IPS-18c (cell line): Measurements from ENCODE around the gene PDE3A.
"Not testable (repeated sequence)": the region's sequence is repeated elsewhere in the genome, so short reads cannot be mapped to it uniquely, and the experiment has no call there.

ENCODE experiments used
- H3K4me3 ChIP-seq: 2 replicates; pipeline ENCODE4 v1.7.0; 2013; ENCODE audit warnings: low read depth, mild to moderate bottlenecking, low read length, moderate library complexity; ENCODE audit not compliant: insufficient read depth
- H3K9me3 ChIP-seq: one replicate; pipeline ENCODE4 v1.6.1; 2013; ENCODE audit warnings: mild to moderate bottlenecking, low read length, moderate library complexity; ENCODE audit not compliant: control insufficient read depth, insufficient read depth

Gene PDE3A

GRCh38 chr12:20546267-20546666 is 177.9 kb downstream of the PDE3A start:
- no peak overlapping the region for H3K4me3 ChIP-seq
- H3K9me3 ChIP-seq = no peaks in the 10 kb centered on the region

- Histone ChIP-seq H3K9me3 (peaks cover 4% of the 10 kb centered on the region), H3K4me3 (no peak overlapping the region)
Measured at GRCh38 chr12:20547816-20548575, 179.7 kb downstream of the PDE3A start.

GRCh38 chr12:20548611-20549010 is 180.3 kb downstream of the PDE3A start:
- Histone ChIP-seq H3K9me3 (peaks cover 4% of the 10 kb centered on the region), H3K4me3 (no peak overlapping the region)

- no peak overlapping the region for H3K4me3 ChIP-seq
- peaks cover 4% of the 10 kb centered on the region for H3K9me3 ChIP-seq
Measured at GRCh38 chr12:20549108-20549719, 180.9 kb downstream of the PDE3A start.

- not testable (repeated sequence) for H3K9me3 ChIP-seq
Measured at GRCh38 chr12:20551742-20552442, 183.6 kb downstream of the PDE3A start.

GRCh38 chr12:20552586-20552985 is 184.2 kb downstream of the PDE3A start:
- not testable (repeated sequence) for H3K4me3 ChIP-seq, H3K9me3 ChIP-seq

More at GRCh38 chr12:20551742-20552442, 183.6 kb downstream of the PDE3A start:
- H3K4me3 ChIP-seq = not testable (repeated sequence)

GRCh38 chr12:20555015-20555414 is 186.7 kb downstream of the PDE3A start:
- H3K9me3 ChIP-seq = peaks cover 4% of the 10 kb centered on the region
- no peak overlapping the region for H3K4me3 ChIP-seq

GRCh38 chr12:20555771-20556170 is 187.4 kb downstream of the PDE3A start:
- Histone ChIP-seq H3K9me3 (peaks cover 4% of the 10 kb centered on the region), H3K4me3 (no peak overlapping the region)

- Histone ChIP-seq H3K4me3 (no peak overlapping the region), H3K9me3 (no peaks in the 10 kb centered on the region)
Measured at GRCh38 chr12:20557096-20557495, 188.8 kb downstream of the PDE3A start.

GRCh38 chr12:20560935-20561334 is 192.6 kb downstream of the PDE3A start:
- no peaks in the 10 kb centered on the region for H3K9me3 ChIP-seq
- H3K4me3 ChIP-seq = no peak overlapping the region

GRCh38 chr12:20561871-20562270 is 193.5 kb downstream of the PDE3A start:
- Histone ChIP-seq H3K4me3 (no peak overlapping the region), H3K9me3 (no peaks in the 10 kb centered on the region)

- Histone ChIP-seq H3K4me3 (no peak overlapping the region), H3K9me3 (no peaks in the 10 kb centered on the region)
Measured at GRCh38 chr12:20567413-20567812, 199.1 kb downstream of the PDE3A start.

GRCh38 chr12:20572451-20572850 is 204.1 kb downstream of the PDE3A start:
- Histone ChIP-seq H3K4me3 (no peak overlapping the region), H3K9me3 (no peaks in the 10 kb centered on the region)

GRCh38 chr12:20576528-20576927 is 208.2 kb downstream of the PDE3A start:
- Histone ChIP-seq H3K4me3 (no peak overlapping the region), H3K9me3 (no peaks in the 10 kb centered on the region)

- no peak overlapping the region for H3K4me3 ChIP-seq
- H3K9me3 ChIP-seq = no peaks in the 10 kb centered on the region
Measured at GRCh38 chr12:20577054-20577453, 208.7 kb downstream of the PDE3A start.

GRCh38 chr12:20578142-20578541 is 209.8 kb downstream of the PDE3A start:
- Histone ChIP-seq H3K9me3 (no peaks in the 10 kb centered on the region), H3K4me3 (no peak overlapping the region)

- H3K4me3 ChIP-seq = no peak overlapping the region
Measured at GRCh38 chr12:20585055-20585625, 216.8 kb downstream of the PDE3A start.

GRCh38 chr12:20585913-20586312 is 217.6 kb downstream of the PDE3A start:
- Histone ChIP-seq H3K9me3 (no peaks in the 10 kb centered on the region), H3K4me3 (no peak overlapping the region)

More at GRCh38 chr12:20585055-20585625, 216.8 kb downstream of the PDE3A start:
- H3K9me3 ChIP-seq = no peaks in the 10 kb centered on the region
